Activated naive CD8-positive, alpha-beta T cell treated with anti-CD3 and anti-CD28 coated beads for 36 hours (primary cell): Measurements from ENCODE around the gene IL1RAP. TPM values are rescaled to one million over a fixed set of nuclear protein-coding genes. Genes with fewer than 3 reads are reported as not detected.

Experiments used
- DNase-seq: peaks from one replicate; pipeline ENCODE4 v3.0.0; 2021
- H3K27ac Mint-ChIP-seq: one replicate; pipeline ENCODE4 v1.8.0; 2022; ENCODE audit warnings: mild to moderate bottlenecking, moderate library complexity, mixed read lengths
- H3K27me3 Mint-ChIP-seq: one replicate; pipeline ENCODE4 v1.8.0; 2022; ENCODE audit warnings: mild to moderate bottlenecking, mixed read lengths
- H3K36me3 Mint-ChIP-seq: one replicate; pipeline ENCODE4 v1.8.0; 2021; ENCODE audit warnings: mild to moderate bottlenecking, mixed read lengths
- H3K4me1 Mint-ChIP-seq: one replicate; pipeline ENCODE4 v1.8.0; 2021; ENCODE audit warnings: mixed read lengths
- H3K4me3 Mint-ChIP-seq: one replicate; pipeline ENCODE4 v1.8.0; 2022; ENCODE audit warnings: mild to moderate bottlenecking, moderate library complexity, mixed read lengths
- H3K9me3 Mint-ChIP-seq: one replicate; pipeline ENCODE4 v1.8.0; 2022; ENCODE audit warnings: mixed read lengths
- total RNA-seq, 2 experiments: library from RNA; stranded (reverse); gene quantifications; one replicate each; pipeline ENCODE4 v1.2.3, GENCODE V29; 2021

Gene IL1RAP
- total RNA-seq, 2 experiments from 2014 or later: 7.3 to 8.2 TPM

DNA sequence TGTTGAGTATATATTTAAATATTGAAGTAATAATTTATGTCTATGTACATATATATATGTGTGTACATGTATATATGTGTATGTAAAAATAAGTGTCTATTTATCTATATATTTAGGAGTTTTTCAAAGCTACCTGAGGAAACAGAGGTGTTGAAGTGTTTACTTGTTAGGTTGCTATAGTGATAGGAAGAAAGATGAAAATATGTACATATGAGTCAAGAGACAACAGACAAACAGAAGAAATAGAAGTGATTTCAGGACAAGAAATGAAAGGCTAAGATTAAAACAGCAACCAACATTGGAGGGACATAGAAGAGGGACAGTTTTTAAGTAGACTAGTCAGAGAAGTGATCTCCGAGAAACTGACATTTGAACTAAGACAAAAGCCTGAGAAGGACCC lies 11.1 kb downstream of the IL1RAP start:
- no peak for DNase-seq
- Mint-ChIP-seq H3K4me3 (no peak overlapping the region), H3K36me3 (peaks cover 12% of the 10 kb centered on the region), H3K9me3 (no peaks in the 10 kb centered on the region), H3K27me3 (no peaks in the 10 kb centered on the region), H3K4me1 (peaks cover 2% of the 10 kb centered on the region), H3K27ac (no peak overlapping the region)

DNA sequence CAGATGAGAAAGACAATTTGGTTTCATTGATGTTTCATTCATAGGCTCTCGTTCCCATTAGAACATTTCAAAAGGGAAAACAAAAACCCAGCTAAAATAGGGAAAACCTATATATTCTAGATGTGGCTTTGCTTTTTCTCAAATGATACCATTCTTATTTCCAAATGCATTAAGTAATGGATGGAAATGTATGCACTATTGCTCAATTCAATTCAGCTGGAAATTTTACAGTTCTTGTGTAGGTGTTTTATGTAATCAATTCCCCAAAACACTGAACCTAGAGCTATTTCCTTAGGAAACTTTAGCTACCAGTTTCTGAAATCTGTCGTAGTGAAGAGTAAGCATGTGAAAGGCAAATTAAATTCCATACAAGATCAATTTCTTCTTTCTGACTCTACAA lies 11.7 kb downstream of the IL1RAP start:
- H3K27me3 Mint-ChIP-seq: no peaks in the 10 kb centered on the region
- no peaks in the 10 kb centered on the region for H3K9me3 Mint-ChIP-seq
- DNase-seq: no peak
- H3K36me3 Mint-ChIP-seq: peaks cover 17% of the 10 kb centered on the region
- H3K4me1 Mint-ChIP-seq: peaks cover 2% of the 10 kb centered on the region
- H3K4me3 Mint-ChIP-seq: no peak overlapping the region
- H3K27ac Mint-ChIP-seq: no peak overlapping the region

DNA sequence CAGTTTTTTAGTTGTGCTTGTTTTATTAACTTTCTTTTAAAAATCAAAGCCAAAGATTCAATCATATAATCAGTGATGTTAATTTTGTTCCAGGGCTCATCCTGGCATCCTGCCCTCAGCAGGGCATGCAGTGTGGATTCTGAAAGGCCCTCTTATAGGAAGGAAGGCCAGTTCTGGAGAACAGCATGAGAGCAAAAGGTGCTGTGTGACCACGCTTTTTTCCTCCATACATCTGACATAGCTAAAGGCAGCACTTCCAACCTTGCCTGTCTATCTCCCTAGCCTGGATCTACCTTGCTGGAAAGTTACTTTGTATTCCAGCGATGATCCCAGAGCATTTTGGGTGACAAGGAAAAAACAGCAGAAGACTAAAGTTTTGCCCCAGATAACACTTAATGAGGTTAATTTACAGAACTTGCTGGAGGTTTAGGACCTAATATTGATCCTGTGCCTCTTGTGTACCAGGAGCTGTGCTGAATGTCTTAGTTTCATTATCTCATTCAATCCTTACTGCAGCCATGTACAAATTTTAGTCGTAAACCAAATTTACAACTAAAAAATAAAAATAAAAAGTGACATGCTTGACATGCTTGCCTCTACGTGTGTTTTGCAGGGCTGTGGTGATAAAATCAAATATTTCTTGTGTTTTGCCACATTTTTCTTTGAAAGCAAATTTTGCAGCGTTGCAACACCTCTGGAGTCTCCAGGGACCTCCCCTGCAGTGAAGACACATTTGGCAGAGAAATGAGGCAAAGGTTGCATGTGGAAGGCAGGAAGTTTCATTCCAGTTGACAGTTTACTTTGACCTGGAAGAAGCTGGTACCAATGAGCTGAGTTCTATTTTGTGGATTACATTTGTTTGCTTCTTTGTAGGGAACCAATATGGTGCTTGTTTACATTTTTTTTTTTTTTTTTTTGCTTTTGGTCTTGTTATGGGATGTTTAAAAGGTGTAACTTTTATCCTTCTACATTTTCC lies 13.2 kb downstream of the IL1RAP start:
- Mint-ChIP-seq H3K27ac (no peak overlapping the region), H3K4me3 (no peak overlapping the region), H3K9me3 (no peaks in the 10 kb centered on the region), H3K36me3 (peaks cover 25% of the 10 kb centered on the region), H3K4me1 (peaks cover 2% of the 10 kb centered on the region), H3K27me3 (no peaks in the 10 kb centered on the region)
- no peak for DNase-seq

DNA sequence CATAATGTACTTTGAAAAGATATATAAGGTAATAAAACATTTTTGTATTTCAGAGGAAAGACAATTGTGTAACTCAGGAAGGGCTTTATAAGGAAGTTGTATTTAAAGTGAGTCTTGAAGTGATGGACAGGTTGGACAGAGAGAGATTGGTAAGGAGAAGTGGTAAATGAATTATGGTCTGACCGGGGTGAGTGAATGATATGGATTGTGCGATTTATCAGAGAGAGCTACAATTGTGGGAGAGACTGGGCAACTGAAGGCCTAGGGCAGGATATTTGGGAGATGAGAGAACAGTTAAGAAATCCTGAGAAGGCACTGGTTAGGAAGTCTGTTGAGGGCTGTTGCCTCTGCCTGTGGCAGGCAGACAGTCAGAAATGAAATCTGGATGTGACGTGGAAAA lies 14.8 kb downstream of the IL1RAP start:
- peaks cover 28% of the 10 kb centered on the region for H3K36me3 Mint-ChIP-seq
- H3K4me1 Mint-ChIP-seq: peaks cover 11% of the 10 kb centered on the region
- no peak overlapping the region for H3K4me3 Mint-ChIP-seq
- H3K9me3 Mint-ChIP-seq: no peaks in the 10 kb centered on the region
- no peak overlapping the region for H3K27ac Mint-ChIP-seq
- no peak for DNase-seq
- no peaks in the 10 kb centered on the region for H3K27me3 Mint-ChIP-seq

DNA sequence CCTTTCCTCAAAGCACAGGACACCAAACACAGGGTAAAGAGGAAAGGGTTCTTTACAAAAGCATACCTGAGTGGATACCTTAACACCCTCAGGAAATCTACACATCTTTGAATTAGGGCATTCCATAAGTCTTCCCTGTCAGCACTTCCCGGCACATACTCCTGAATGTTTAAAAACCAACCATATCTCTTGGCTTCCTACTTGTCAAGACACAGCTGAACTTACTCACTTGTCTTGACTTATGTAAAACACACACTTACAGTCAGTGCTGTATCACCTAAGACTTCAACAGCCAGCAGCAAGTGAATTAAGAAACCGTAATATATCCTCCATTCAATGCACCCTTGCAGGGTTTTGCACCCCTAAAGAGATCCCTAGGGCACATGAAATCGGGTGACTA lies 17.5 kb downstream of the IL1RAP start:
- Mint-ChIP-seq H3K27me3 (no peaks in the 10 kb centered on the region), H3K36me3 (peaks cover 34% of the 10 kb centered on the region), H3K4me3 (no peak overlapping the region), H3K9me3 (no peaks in the 10 kb centered on the region), H3K4me1 (peaks cover 10% of the 10 kb centered on the region), H3K27ac (no peak overlapping the region)
- no peak for DNase-seq

DNA sequence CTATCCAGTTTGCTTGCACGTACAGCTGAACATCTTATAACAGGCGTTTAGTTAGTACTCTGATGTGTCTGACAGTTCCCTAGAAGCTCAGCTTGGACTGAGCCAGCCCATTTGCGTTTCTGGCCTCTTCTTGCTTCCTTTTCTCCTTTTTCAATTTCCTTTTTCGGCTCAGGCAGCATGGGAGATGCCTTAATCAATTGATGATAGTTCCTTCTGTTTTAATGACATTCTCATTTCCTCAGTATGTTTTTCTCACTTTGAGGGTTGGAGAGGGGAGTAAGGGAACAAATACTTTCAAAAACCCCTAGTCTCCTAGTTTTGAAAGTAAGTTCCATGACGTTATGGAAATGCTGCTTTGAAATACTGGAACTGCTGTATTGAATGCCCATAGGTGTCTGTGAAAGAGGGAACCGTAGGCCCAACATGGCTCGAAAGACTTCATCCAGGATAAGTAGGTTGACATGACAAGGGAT lies 18.9 kb downstream of the IL1RAP start:
- Mint-ChIP-seq H3K27ac (peak overlapping the region; percentile 18), H3K27me3 (no peaks in the 10 kb centered on the region), H3K9me3 (no peaks in the 10 kb centered on the region), H3K4me3 (no peak overlapping the region), H3K4me1 (peaks cover 12% of the 10 kb centered on the region), H3K36me3 (peaks cover 34% of the 10 kb centered on the region)
- DNase-seq: no peak

DNA sequence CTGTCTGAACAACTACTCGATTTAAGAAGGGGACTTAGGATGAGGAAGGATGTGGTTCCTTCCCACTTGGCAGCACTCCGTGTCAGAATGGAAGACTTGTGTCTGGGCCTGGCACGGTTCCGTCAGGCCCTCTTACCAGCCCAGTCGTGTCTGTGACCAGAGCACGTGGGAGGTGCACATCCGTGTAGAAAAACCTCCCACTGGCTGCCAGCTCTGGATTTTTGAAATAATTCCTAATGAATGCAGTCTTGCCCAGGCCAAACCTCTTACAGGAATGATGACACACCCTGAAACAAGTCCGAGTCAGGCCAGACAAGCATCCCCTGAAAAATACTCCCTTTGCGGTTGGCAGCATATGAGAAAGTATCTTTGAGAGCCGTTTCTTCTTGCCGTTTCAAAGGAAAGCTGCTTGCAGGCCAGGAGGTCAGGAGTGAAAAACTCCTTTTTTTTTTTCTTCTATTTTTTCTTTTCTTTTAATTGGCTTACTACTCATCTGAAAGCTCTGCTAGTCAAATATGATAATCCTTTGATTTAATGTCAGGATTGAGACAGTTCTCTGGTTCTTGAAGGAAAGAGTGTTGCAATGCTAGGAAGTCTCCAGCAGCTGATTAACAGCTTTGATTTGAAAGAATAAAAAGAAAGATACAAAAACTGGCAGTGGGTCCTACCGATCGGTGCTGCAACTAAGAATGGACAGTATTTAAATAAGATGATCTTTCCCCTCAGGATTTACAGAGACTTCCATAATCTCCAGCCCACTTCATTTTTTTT lies 19.8 kb downstream of the IL1RAP start:
- no peak for DNase-seq
- no peaks in the 10 kb centered on the region for H3K27me3 Mint-ChIP-seq
- H3K4me3 Mint-ChIP-seq: no peak overlapping the region
- no peak overlapping the region for H3K27ac Mint-ChIP-seq
- peaks cover 32% of the 10 kb centered on the region for H3K36me3 Mint-ChIP-seq
- H3K4me1 Mint-ChIP-seq: peaks cover 16% of the 10 kb centered on the region
- H3K9me3 Mint-ChIP-seq: no peaks in the 10 kb centered on the region

DNA sequence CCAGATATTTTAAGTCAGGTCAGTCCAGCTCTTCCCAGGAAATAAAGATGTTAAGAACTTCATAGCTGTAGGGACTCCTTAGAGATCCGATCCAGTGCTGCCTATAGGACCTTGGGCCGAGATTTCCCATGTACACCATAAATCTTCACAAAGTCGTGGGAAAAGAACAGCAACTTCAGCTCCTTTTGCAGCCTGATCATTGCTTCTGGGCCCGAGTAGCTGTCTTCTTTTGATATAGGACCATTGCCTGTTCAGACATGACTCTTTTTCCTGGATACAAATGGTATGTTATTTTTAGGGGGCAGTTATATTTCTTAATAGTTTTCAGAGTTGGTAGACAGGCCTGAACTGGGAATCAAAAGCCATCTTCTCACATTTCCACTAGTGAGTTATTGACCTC lies 20.5 kb downstream of the IL1RAP start:
- Mint-ChIP-seq H3K27ac (no peak overlapping the region), H3K36me3 (peaks cover 27% of the 10 kb centered on the region)

DNA sequence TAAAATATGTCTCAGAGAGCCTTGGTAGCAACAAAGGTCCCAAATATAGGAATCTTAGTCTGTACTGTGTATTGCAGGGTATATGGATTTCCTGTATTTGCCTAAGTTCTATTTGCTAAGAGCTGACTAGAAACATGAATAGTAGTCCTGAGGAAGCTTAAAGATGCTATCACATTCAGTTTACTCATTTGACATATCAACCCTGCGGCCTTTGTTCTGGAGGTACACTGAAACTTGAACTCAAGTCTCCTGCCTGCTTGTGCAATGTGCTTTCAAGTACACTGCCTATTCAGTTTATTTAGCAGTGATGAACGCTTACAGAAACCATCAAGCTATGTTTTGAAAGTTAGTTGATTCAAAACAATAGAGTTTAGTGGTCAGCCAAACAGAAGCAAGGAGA lies 21.1 kb downstream of the IL1RAP start:
- peaks cover 25% of the 10 kb centered on the region for H3K36me3 Mint-ChIP-seq
- no peaks in the 10 kb centered on the region for H3K9me3 Mint-ChIP-seq
- no peaks in the 10 kb centered on the region for H3K27me3 Mint-ChIP-seq
- DNase-seq: no peak
- H3K4me3 Mint-ChIP-seq: no peak overlapping the region
- H3K4me1 Mint-ChIP-seq: peaks cover 16% of the 10 kb centered on the region
- no peak overlapping the region for H3K27ac Mint-ChIP-seq

More for the DNA sequence above, 20.5 kb downstream of the IL1RAP start:
- DNase-seq: no peak
- H3K4me1 Mint-ChIP-seq: peaks cover 16% of the 10 kb centered on the region
- no peaks in the 10 kb centered on the region for H3K9me3 Mint-ChIP-seq
- H3K4me3 Mint-ChIP-seq: no peak overlapping the region
- no peaks in the 10 kb centered on the region for H3K27me3 Mint-ChIP-seq

DNA sequence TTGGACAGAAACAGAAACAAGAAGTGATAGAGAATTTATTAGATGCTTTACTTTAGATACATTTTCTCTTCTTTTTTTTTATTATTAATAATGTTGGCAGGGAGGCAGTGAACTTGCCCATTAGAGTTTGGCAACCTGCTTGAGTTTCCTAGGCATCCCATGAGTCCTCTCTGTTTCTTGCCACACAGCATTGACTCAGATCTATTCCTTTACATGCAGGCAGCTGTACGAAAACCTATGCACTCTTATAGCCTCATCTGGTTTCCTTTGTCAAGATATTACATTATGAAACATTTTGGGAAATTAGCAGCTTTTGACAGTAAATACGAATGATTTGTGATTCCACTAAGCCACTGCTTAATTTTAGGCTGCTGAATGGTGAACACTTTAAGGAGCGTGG lies 23.3 kb downstream of the IL1RAP start:
- Mint-ChIP-seq H3K27ac (no peak overlapping the region), H3K27me3 (no peaks in the 10 kb centered on the region), H3K4me3 (no peak overlapping the region), H3K4me1 (peaks cover 16% of the 10 kb centered on the region), H3K9me3 (no peaks in the 10 kb centered on the region), H3K36me3 (peaks cover 14% of the 10 kb centered on the region)
- no peak for DNase-seq

DNA sequence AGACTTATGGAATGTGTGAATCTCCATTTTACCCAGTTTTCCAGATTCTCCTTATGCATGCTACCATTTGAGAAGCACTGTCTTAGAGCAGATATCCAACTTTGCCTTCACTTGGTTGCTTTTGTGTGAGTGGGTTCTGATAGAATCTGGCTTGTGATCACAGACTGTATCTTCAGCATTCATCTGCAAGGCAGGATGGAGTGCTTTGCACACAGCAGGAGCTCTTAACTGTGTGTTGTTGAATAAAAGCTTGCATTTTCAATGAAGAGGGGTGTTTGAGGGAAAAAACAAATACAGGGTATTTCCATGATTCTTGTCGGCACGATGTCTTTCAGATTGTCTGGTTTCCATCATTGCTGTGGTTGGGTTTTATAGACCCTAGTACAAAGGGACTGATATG lies 24.4 kb downstream of the IL1RAP start:
- peaks cover 7% of the 10 kb centered on the region for H3K36me3 Mint-ChIP-seq
- DNase-seq: no peak
- H3K4me3 Mint-ChIP-seq: no peak overlapping the region
- no peak overlapping the region for H3K27ac Mint-ChIP-seq
- H3K27me3 Mint-ChIP-seq: no peaks in the 10 kb centered on the region
- no peaks in the 10 kb centered on the region for H3K9me3 Mint-ChIP-seq
- peaks cover 8% of the 10 kb centered on the region for H3K4me1 Mint-ChIP-seq

DNA sequence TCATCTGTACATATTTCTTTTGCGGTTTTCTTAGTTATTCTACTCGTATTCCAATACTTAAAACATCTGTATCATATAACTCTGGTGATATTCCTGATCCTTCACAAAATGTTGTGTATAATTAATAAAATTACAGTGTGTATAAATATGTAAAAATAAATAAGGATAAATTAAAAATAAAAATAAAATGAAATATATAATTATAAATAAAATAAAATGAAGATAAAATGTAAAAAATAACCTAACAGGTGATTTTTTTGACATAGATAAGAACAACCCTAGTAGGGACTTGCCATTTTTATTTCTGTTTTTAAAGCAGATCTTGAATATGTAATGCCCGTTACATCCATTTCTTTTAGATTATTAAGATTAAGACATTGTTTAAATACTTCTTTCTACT lies 25.6 kb downstream of the IL1RAP start:
- DNase-seq: no peak
- H3K27me3 Mint-ChIP-seq: no peaks in the 10 kb centered on the region
- H3K4me3 Mint-ChIP-seq: no peak overlapping the region
- H3K36me3 Mint-ChIP-seq: peaks cover 5% of the 10 kb centered on the region
- no peak overlapping the region for H3K27ac Mint-ChIP-seq
- H3K4me1 Mint-ChIP-seq: peaks cover 7% of the 10 kb centered on the region
- H3K9me3 Mint-ChIP-seq: no peaks in the 10 kb centered on the region

DNA sequence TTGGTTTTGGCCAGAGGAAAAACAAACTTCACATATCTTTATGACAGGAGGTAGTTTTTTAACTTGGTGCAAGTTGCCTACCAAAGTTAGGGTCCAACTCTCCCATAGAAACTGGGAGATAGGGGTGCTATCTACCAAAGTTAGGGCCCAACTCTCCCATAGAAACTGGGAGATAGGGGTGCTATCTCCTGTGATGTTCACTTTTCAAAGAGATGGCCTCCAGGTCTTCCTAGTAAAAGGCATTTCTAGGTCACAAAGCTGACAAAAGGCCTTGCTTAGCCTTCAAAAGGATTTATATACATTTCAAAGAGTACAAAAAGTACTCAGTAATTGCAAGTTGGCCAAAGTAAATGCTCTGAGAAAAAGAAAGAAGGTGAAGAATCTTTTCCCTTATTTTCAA lies 27.1 kb downstream of the IL1RAP start:
- Mint-ChIP-seq H3K27me3 (no peaks in the 10 kb centered on the region), H3K4me3 (no peak overlapping the region), H3K9me3 (no peaks in the 10 kb centered on the region), H3K27ac (no peak overlapping the region), H3K36me3 (peaks cover 2% of the 10 kb centered on the region), H3K4me1 (peaks cover 7% of the 10 kb centered on the region)
- no peak for DNase-seq

DNA sequence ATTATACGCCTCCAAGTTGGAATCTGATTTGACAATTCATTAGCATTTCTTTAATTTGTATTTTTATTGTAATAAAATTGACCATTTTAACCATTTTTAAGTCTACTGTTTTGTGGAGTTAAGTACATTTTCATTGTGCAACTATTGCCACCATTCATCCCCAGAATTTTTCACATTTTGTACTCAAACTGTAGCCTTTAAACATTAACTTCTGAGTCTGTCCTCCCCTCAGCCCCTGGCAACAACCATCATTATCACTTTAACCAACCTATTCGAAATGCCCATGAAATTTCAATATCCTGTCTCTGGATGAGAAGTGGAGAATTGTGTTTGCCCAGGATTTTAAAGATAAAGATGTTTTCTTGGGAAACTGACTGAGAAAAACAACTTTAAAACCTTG lies 27.7 kb downstream of the IL1RAP start:
- peaks cover 2% of the 10 kb centered on the region for H3K36me3 Mint-ChIP-seq
- peaks cover 8% of the 10 kb centered on the region for H3K4me1 Mint-ChIP-seq
- H3K4me3 Mint-ChIP-seq: no peak overlapping the region
- H3K9me3 Mint-ChIP-seq: no peaks in the 10 kb centered on the region
- H3K27me3 Mint-ChIP-seq: no peaks in the 10 kb centered on the region
- no peak overlapping the region for H3K27ac Mint-ChIP-seq
- no peak for DNase-seq

DNA sequence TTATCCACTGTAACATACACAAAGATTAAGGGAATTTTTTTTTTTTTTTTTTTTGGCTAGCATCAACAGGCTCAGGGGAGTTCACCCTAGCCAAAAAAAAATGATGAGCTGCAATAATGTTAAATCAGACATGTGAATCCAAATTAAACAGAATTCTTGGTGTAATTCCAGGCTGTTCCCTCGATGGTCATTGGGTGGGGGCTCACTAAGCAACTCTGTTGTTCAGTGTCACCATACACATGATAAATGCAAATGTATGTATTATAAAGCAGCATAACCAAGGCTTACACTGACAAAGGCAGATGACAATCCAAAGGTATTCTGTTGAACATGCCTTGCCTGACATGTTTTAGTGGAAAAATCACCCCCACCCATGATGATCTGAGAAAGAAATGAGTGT lies 29.0 kb downstream of the IL1RAP start:
- Mint-ChIP-seq H3K27me3 (no peaks in the 10 kb centered on the region), H3K36me3 (peaks cover 2% of the 10 kb centered on the region), H3K4me3 (no peak overlapping the region), H3K4me1 (peaks cover 6% of the 10 kb centered on the region), H3K27ac (no peak overlapping the region), H3K9me3 (no peaks in the 10 kb centered on the region)
- no peak for DNase-seq
